ENCODE measurements around the gene HDAC4.

HDAC4 gene

DNA sequence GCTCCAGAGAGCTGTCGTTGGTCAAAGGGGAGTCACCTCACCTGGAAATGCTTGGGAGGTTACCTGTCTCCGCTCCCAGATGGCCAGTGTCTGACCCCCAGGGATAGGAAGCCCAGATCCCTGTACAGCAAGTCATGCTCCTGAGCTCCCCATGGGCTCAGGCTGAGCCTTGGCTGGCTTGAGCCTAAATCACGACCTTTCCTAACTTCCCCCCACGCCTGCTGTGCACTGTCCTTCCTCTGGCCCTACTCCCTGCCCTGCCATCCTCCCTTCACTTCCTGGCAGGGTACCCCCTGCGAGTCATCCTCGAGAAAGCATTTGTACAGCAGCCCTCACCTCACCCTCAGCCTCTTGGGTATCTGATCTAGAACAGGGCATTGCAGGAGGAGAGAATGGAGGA is 9.2 kb upstream of the HDAC4 start:
- Histone ChIP-seq H3K36me3 (ENCODE audit: low read length) (no peaks in the 10 kb centered on the region), H3K79me2 (ENCODE audit: insufficient read depth, low read length) (no peaks in the 10 kb centered on the region), H3K9me3 (ENCODE audit: insufficient read depth, low read length) (no peaks in the 10 kb centered on the region), H3K9ac (ENCODE audit: low read length) (no peak overlapping the region), H3K4me2 (ENCODE audit: low read depth, low read length, poor library complexity, severe bottlenecking) (no peak overlapping the region), H3K27ac (ENCODE audit: low read depth, low read length) (no peak overlapping the region), H3K4me3 (ENCODE audit: insufficient read depth, low read length, poor library complexity, severe bottlenecking) (no peak overlapping the region), H2AFZ (ENCODE audit: low read depth, low read length, severe bottlenecking) (no peak overlapping the region), H3K27me3 (ENCODE audit: low read length) (no peaks in the 10 kb centered on the region), H3K9me2 (replicated peaks; ENCODE audit: insufficient read depth, low read length) (no peaks in the 10 kb centered on the region), H4K20me1 (ENCODE audit: low read depth, low read length) (no peaks in the 10 kb centered on the region), H3F3A (ENCODE audit: insufficient read depth) (no peaks in the 10 kb centered on the region)
- TF ChIP-seq EZH2phosphoT487 (conservative IDR thresholded peaks at IDR 0.05; ENCODE audit: low read length), result no peak
- TF ChIP-seq CTCF (IDR thresholded peaks at IDR 0.05; ENCODE audit: insufficient read depth, low read length, poor library complexity, severe bottlenecking), result no peak

DNA sequence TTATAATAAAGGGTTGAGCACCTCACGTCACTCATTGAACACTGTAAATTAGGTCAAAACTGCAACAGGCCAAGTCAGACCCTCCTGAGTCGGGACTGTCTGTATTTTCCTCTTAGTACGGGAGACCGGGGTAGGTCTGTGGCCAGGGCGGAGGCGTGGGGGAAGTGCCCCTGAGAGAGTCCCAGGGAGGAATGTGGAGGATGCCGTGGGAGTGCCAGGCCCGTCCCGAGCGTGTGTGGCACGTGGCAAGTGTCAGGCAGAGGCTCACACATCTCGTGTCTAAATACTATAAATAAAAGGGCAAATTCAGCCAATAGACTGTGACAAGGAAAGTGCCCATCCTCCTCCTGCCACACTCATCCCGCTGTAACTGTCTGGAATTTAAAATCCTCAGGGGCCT is 6.3 kb upstream of the HDAC4 start:
- Histone ChIP-seq H3K27me3 (ENCODE audit: low read length) (no peaks in the 10 kb centered on the region), H3K4me2 (ENCODE audit: low read depth, low read length, poor library complexity, severe bottlenecking) (no peak overlapping the region)
- TF ChIP-seq EZH2phosphoT487 (conservative IDR thresholded peaks at IDR 0.05; ENCODE audit: low read length) (no peak), CTCF (IDR thresholded peaks at IDR 0.05; ENCODE audit: insufficient read depth, low read length, poor library complexity, severe bottlenecking) (no peak)

DNA sequence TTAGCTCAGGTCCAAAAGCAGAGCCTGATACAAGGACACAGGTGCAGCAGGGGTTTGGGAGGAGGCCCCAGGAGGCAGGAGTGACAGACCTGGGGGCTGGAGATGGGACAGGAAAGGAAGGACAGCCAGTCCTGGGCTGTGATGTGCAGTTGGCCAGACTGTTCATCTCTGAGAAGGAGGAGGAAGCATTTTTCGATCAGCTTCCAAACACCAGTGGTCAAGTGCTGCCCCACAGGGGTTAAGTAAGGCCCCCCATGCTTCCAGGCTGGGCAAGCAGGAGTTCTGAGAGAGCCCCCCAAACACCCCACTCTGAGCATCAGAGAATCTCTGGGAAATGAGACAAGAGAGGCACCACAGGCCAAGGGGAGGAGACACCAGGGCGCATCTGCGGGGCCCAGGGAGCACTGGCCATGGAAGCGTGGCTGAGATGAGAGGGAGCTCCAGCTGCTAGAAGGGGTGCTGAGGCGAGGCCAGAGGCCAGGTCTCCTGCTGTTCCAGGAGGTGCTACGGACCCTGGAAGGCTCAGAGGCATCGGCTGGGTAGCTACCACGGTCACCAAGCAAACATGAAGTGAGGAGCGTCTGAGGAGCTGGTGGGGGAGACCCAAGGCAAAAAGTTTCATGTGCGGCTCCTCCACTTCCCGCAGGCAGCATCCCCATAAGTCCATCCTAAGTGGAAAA is 5.6 kb upstream of the HDAC4 start:
- Histone ChIP-seq H3K9ac (ENCODE audit: low read length) (no peak overlapping the region), H2AFZ (ENCODE audit: low read depth, low read length, severe bottlenecking) (no peak overlapping the region), H3K27ac (ENCODE audit: low read depth, low read length) (no peak overlapping the region), H3K4me2 (ENCODE audit: low read depth, low read length, poor library complexity, severe bottlenecking) (no peak overlapping the region), H3K36me3 (ENCODE audit: low read length) (no peaks in the 10 kb centered on the region), H3K9me3 (ENCODE audit: insufficient read depth, low read length) (no peaks in the 10 kb centered on the region), H3F3A (ENCODE audit: insufficient read depth) (no peaks in the 10 kb centered on the region), H3K9me2 (replicated peaks; ENCODE audit: insufficient read depth, low read length) (no peaks in the 10 kb centered on the region), H3K4me3 (ENCODE audit: insufficient read depth, low read length, poor library complexity, severe bottlenecking) (no peak overlapping the region), H4K20me1 (ENCODE audit: low read depth, low read length) (no peaks in the 10 kb centered on the region), H3K27me3 (ENCODE audit: low read length) (no peaks in the 10 kb centered on the region), H3K79me2 (ENCODE audit: insufficient read depth, low read length) (no peaks in the 10 kb centered on the region)
- TF ChIP-seq CTCF (IDR thresholded peaks at IDR 0.05; ENCODE audit: insufficient read depth, low read length, poor library complexity, severe bottlenecking), result no peak
- TF ChIP-seq EZH2phosphoT487 (conservative IDR thresholded peaks at IDR 0.05; ENCODE audit: low read length), result no peak

More for the DNA sequence above, 6.3 kb upstream of the HDAC4 start:
- Histone ChIP-seq H3K9me3 (ENCODE audit: insufficient read depth, low read length) (no peaks in the 10 kb centered on the region), H4K20me1 (ENCODE audit: low read depth, low read length) (no peaks in the 10 kb centered on the region), H2AFZ (ENCODE audit: low read depth, low read length, severe bottlenecking) (no peak overlapping the region), H3K27ac (ENCODE audit: low read depth, low read length) (no peak overlapping the region), H3K9me2 (replicated peaks; ENCODE audit: insufficient read depth, low read length) (no peaks in the 10 kb centered on the region), H3K36me3 (ENCODE audit: low read length) (no peaks in the 10 kb centered on the region), H3F3A (ENCODE audit: insufficient read depth) (no peaks in the 10 kb centered on the region), H3K9ac (ENCODE audit: low read length) (no peak overlapping the region), H3K4me3 (ENCODE audit: insufficient read depth, low read length, poor library complexity, severe bottlenecking) (no peak overlapping the region), H3K79me2 (ENCODE audit: insufficient read depth, low read length) (no peaks in the 10 kb centered on the region)
